HG03135 (cell line): ENCODE results near the gene LRRC61.
"Not testable (repeated sequence)": the region's sequence is repeated elsewhere in the genome, so short reads cannot be mapped to it uniquely, and the experiment has no call there.

Source experiments
- ATAC-seq: cut with Tn5 transposase; IDR thresholded peaks from one replicate; pipeline ENCODE4 v1.9.1; 2021; ENCODE audit warnings: mild to moderate bottlenecking, moderate library complexity; ENCODE audit not compliant: unreplicated experiment

Gene LRRC61, protein sequence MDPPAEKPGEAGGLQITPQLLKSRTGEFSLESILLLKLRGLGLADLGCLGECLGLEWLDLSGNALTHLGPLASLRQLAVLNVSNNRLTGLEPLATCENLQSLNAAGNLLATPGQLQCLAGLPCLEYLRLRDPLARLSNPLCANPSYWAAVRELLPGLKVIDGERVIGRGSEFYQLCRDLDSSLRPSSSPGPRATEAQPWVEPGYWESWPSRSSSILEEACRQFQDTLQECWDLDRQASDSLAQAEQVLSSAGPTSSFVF

DNA sequence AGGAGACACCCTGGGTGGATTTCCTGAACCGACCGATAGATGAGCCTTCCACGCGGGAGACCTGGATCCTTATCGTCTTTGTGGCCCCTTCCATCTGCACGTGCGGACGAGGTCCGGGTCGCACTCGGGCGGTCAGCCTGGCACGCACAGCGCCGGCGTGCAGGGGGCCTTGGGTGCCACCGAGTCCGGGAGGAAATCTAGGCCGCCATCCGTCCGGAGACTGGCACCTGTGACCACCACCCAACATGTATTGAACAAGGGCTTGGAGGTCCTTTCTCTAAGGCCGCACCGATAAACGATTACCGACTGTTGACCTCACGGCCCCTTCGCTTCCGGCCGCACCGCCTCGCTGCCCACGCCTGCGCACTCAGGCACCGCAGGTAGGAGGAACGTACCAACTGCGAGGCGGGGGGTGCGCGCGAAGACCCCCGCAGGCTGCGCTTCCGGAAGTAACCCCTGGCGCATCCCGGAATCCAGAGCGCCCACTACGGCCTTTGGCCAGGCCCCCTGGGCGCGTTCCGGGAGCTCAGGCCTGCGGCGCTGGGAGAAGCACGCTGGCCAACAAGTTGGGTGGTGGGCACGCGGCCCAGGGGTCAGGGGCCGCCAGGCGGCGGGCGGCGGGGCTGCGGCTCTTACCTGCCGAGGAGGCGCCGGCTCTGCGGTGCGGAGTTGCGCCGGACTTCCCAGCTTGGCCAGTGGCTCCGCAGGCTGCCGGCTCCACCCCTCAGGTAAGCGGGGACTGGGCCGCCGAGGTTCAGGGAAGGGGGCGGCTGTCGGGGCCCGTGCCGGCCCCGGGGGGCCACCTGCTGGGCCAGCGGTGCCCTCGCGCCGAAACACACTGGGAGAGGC lies at the start of gene LRRC61, which contains the start of gene ACTR3C:
LRRC61 (plus strand) TSS at position 523 of the 849 bp plus-strand sequence. CDS start 13,507 bp downstream, outside the sequence.
ACTR3C (minus strand) TSS at position 713 of the 849 bp plus-strand sequence. CDS start 28,249 bp downstream, outside the sequence.
- ATAC-seq = peak; percentile 67

DNA sequence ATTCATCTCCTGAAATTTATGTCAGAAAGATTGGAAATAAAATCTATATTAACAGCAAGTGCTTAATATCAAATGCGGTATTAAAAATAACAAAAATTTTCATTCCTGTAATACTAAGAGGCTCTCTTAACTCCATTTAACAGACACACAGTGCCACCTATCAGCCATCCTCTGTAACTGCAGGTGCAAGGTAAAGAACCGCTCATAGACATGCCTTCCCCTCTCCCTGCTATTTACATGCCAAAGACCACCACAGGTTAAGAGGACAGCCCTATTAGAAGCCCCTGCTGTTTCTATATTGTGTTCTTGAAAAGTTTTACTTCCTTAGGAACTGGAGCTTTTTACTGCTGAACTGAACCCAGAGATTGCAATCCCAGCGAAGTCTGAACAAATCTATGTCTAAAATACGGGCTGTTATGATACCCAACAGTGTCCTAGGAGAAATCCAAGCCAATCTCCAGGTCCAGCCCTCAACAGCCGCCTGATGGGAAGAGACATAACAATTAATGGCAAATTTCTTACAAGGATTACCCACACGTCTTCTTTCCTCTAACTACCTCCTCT lies 46.9 kb upstream of the LRRC61 start:
- not testable (repeated sequence) for ATAC-seq

DNA sequence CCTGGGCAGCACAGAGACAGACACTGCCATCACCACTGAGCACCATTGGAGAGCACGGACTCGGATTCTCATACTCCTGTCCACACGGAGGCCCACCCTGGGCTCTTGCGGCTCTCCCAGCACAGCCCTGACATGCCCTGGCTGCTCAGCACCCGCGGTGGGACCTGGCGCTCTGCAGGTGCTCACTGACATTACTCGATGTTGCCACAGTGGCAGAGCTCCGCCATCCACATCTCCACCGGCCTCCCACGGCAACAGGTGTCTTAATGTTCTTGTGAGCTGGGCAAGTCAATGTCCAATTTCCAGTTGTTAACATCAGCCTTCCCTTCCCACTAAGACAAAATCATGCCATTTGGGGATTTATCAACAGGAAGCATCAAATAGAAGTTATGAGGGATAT lies 44.8 kb upstream of the LRRC61 start:
- ATAC-seq = not testable (repeated sequence)

DNA sequence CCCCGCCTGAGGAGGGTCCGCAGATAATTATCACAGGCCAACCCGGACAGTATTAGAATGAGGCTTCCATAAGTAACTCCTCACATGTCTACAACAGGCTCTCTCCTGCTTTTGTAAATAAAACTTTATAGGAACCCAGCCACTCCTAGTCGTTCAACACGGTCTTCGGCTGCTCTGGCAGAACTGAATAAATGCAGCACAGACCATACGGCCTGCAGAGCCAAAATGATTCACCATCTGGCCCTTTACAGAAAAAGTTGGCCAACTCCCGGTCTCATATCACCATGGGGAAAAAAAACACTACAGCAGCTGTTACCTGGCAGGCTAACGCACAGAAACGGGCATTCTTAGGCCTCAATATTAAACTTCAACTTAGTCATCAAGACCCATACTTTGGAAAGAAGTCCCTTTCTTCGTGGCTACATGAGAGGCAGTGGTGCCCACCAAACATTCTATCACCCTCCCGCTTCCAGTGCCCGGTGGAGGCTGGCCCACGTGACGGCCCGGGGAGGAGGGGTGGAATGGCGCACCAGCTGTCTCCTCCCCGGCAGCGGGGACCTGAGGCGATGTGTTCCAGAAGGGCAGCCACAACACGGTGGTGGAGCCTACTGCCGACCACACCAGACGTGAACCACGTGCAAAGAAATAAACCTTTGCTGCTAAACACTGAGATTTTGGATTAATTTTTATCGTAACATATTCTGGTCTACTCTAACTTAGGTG lies 41.3 kb upstream of the LRRC61 start:
- ATAC-seq = not testable (repeated sequence)

DNA sequence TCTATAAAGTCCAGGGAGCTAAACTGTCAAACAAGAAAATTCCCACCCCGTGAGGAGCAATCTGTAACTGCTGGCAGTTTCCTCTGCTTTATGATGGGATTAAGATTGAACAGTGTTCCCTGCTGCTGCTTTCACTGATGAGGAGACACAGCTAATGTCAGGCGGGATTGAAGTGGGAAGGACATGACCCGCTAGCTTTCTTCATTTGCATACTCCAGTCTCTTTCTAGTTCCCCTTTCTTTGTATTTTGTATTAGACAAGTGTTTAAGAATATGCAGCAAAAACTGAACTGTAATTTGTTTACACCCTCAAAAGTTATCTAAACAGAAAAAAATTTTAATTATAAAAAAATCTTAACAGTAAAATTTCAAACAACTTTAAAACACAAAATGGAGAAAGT lies 40.0 kb upstream of the LRRC61 start:
- ATAC-seq = not testable (repeated sequence)

DNA sequence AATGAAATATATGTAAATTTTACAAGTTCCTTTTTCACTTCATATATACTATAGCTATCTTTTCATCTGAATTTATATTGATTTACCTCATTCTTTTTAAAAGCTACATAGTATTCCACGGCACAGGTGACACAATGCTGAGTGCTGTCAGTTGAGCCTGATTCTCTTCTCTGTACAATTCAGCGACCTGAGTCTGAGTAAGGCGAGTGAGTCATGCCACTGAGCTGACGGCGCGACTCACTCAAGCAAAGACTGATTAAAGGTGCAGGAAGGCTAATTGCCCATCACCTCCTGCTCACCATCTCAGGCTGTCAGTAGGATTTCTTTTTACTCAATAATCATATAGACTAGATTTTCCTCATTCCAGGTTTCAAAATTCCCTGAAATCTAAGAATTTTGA lies 39.5 kb upstream of the LRRC61 start:
- not testable (repeated sequence) for ATAC-seq

DNA sequence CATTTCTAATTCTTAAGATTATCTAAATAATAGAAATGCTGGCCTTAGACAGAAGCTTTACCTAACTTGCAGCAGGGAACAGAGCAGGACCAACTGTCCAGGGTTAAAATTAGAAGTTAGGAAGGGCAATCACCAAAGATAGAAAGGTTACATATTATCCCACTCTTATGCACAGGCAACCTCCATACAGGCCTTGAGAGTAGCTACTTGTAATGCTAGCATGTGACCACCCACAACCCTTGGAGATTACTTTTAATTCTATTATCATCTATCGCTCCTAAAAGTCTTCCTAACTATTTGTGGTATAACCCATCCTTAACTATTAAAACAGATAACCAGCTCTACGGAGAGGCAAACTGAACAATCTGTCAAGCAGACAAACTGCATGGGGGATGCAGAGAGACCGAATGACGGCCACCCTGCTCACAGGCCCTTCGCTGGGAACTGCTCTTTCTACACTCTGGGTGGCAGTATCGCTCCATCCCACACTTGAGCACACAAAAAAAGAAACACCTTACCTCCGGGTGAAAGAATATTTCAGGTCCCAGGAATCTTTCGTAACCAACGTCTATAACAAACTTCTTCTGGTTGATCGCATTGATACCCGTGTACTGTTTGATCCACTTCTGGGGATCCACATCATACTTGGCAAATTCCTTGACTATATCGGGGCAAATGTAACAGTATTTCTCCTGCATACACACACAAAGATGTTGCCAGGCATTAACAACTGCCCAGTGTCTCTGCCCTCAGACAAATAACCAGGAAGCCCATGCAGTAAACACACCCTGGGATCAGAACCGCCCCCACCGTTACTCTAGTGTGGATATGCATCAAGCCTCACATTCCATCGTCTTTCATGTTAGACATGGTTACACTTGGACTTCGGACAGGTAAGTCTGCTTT lies 37.1 kb upstream of the LRRC61 start:
- ATAC-seq = not testable (repeated sequence)

DNA sequence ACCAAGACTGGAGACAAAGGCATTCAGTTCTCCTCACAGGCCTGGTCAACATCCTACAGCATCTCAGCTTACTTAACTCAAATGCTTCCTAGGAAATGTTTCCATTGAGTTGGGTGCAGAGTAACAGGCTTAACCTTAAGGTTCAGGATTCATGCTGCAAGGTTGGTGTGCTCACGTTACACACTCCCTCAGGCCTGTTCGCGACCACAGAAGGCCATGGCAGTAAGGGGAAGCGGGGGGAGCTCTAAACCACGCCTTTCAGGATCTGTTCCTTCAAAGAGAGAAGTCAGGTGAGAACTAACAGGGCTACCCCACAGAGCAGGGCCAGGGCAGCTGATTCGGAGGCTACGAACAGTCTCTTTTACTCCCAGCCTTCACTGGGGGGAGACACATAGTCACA lies 35.3 kb upstream of the LRRC61 start:
- not testable (repeated sequence) for ATAC-seq

DNA sequence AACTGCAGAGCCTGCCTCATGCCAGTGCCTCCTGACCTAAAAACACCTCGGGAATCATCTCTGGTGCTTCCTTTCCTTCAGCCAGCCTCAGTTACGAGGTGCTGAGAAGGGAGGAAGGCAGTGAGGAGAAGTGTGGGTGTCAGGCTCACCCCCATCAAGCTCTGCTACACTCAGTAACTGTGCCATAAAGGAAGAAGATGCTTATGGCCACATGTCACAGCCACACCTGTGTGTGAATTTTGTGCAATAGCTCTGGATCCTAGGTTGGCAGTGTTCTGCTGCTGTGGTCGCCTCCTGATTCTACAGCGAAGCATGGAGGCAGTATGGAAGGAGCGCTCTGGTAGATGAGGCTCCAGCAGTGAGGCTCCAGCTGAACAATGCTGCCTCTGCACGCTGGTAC lies 34.3 kb upstream of the LRRC61 start:
- not testable (repeated sequence) for ATAC-seq

DNA sequence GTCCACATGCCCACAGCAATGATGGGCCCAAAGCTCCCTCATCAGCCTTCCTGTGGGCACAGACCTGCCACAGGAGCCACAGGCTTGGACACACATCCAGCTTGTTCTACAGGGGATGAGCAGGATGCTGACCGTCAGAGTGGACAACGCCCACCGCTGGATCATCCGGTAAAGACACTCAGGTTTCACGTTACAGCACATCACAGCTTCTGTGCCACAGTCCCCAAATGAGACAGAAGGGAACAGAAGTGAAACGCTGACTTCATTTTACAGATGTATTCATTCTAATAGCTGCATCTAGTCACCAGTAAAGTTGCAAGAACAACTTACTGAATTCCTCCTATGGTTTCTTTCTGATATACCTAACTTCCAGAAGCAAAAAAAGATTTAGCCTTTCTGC lies 32.8 kb upstream of the LRRC61 start:
- ATAC-seq = not testable (repeated sequence)

DNA sequence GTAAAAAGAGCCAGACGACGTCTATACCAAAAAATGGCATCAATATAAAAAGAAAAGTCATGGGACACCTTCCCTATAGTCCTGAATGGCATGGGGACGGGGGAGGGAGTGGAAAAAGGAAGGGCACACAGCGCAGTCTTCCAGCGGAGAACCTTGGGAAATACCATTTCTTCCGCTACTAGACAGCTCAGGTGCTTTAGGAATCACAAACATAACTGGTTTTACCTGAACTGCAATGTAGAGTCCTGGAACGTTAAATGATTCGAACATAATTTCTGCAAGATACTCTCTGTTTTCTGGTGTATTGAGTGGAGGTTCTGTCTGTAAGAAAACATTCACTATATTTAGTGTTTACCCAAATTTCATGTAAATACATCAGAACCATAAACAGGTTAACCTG lies 28.1 kb upstream of the LRRC61 start:
- ATAC-seq = not testable (repeated sequence)

DNA sequence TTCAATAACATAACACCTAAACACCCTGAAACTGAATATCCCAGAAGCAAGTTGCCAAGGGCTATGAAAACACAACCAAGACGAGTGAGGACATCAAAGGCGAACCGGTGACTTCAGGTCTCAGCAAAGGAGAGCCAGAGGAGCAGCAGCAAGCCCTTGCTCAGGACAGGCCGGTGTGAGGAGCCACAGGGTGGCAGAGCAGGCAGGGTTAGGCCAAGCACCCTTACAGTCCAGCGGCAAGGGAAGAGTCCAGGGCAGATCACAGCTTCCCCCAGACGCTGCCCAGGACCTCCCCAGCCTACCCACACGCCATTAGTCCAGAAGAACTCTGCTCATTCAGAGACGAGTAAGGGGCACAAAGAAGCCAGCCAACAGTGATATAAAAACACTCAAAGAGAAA lies 27.5 kb upstream of the LRRC61 start:
- not testable (repeated sequence) for ATAC-seq

DNA sequence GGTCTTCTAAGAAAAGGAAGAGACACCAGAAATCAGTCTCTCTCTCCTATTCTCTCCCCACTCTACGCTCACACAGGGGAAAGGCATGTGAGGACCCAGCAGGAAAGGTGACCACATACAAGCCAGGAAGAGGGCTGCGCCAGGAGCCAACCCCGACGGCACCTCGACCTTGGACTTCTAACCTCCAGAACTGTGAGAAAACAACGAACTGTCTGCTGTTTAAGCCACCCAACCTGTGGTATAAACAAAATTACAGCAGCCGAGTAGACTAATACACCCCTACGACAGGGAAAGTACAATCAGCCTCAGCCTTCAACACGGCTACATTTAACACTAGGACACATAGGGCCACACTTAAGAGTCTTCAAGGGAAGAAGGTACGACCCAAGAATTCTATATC lies 26.4 kb upstream of the LRRC61 start:
- not testable (repeated sequence) for ATAC-seq

DNA sequence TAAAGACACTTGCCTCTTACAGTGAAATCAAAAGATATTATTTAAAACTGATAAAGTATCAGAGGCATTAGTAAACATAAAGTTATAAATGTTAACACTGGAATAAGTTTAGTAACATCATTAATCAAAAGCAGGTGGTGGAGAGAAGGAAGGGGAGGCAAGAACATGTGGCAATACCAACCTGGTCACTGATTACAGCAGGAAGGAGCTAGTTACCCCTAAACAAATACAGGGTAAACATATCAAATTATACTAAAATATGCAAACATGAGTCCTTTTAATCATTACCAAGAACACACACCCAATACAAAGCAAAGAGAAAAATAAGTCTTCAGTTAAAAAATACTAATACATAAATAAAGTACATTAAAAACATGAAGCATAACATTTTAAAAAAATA lies 25.2 kb upstream of the LRRC61 start:
- not testable (repeated sequence) for ATAC-seq

DNA sequence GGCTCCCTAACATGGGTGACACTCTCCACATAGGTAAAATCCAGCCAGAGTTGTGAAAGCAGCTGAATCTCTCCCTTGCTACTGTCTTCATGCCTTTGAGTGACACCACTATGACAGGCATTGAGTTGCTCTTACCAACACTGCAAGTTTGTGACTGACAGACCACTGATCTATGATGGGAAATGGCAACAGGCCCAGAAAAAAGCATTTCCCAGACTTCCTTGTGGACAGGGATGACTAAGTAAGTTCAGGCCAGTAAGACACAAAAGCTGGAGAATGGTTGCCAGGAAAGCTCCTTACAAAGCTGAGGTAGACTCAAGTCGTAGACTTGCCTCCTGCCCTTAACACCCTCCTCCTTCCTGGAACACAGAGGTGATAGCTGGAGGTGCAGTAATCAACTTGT lies 20.2 kb upstream of the LRRC61 start:
- ATAC-seq = not testable (repeated sequence)

DNA sequence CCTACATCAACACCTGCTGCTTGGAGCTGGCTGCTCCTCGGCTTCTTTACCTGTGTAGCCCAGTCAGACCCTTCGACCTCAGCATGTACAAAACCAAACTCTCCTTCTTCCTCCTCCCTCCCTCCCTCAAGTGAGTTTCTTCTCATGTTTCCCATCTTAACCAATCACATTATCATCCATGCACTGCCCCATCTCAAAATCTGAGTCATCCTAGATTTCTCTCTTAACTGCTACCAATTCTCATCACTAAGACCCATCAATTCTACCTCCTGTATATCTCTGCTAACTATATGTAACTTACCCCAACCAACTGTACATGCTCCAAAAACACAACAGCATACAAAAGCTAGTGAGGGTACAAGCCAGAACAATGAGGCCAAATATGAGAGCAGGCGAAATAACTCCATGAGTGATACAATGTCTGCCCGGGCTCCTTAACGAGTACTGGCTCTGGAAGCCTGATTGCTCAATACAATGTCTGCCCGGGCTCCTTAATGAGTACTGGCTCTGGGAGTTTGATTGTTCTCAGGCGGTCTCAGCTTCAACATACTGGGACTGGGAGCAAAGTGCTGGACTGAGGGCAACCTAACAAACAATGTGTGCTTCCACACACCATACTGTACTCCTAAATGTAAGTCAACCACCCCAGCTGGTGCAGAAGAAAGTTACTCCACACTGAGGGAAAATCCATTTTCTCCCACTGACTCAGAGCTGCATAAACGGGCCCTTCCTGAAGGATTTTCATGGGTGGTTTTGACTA lies 18.5 kb upstream of the LRRC61 start:
- ATAC-seq = not testable (repeated sequence)

DNA sequence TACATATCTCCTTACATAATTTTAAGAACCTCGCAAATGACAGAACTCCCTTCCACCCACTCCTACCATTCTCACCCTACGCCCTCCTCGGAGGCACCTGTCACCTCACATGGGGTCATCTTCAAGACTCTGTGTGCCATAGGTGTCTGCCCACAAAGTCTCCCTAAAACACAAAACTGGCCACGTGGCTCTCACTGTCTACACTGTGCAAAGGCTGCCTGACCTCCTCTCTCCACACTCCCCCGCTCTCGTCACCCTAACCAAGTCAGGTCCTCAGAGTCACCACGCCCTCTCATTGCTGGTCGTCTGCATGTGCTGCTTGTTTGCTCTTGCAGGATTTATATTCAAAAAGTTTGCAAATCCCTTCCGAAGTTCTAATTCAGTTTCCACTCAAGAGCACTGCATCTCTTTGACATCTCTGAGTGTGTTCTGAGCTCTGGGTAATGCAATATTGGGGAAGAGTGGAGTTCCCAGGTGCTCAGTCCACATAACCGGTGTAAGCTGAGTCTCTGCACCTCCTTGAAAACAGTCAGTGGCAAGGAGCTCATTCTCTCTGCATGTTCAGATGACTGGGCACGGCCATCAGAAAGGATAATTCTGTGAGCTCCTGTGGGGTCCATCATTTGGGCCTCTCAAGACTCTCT lies 17.8 kb upstream of the LRRC61 start:
- ATAC-seq = not testable (repeated sequence)

DNA sequence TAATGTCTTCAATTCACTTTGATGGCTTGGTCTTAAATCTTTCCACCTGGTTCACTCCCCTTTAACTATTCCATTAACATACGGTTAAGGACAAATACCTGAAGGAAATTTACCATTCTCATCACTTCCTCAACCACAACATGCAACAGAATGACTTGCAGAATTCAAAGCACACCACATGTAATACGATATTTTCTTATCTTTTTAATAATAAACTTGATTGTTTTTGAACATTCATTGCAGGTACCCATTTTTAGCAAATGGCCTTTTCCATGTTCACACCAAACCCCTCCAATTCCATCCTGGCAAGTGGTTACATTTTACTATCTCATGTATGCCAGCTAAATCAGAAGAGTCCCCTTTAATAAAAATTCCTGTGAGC lies 17.3 kb upstream of the LRRC61 start:
- ATAC-seq = not testable (repeated sequence)

DNA sequence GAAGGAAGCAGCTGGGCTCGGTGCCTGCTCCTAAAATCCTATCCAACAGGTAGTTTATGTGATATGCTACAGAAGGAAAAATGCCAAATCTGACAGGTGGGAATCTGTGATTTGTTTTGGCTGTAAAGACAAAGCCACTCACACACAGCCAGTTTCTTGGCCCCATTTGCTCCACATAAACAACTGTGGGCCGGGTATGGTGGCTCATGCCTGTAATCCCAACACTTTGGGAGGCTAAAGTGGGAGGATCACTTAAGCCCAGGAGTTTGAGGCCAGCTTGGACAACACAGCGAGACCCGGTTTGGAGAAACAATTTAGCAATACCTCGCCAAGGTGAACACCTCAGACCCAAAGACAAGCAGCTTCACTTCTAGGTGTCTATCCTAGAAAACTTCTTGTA lies 16.8 kb upstream of the LRRC61 start:
- ATAC-seq = not testable (repeated sequence)
